HepG2 (cell line): ENCODE results near the gene RING1. TPM values are rescaled to one million over a fixed set of nuclear protein-coding genes. Genes with fewer than 3 reads are reported as not detected.

ENCODE experiments used
- FOXK1 ChIP-seq: sonication (generic); formaldehyde crosslinking; IDR thresholded peaks from 2 replicates; pipeline ENCODE4 v1.4.0; 2020; ENCODE audit warnings: low read depth, missing genetic modification reagents, borderline replicate concordance
- HOXD1 ChIP-seq: sonication (generic); formaldehyde crosslinking; IDR thresholded peaks from 2 replicates; pipeline ENCODE4 v1.5.0; 2020; ENCODE audit warnings: missing genetic modification reagents
- KAT7 ChIP-seq: IDR thresholded peaks from 2 replicates; pipeline ENCODE4 v1.6.1; 2018; ENCODE audit warnings: borderline replicate concordance, missing compliant biosample characterization
- KDM5A ChIP-seq: fragments of 200-600 bp; sonication (generic); IDR thresholded peaks from 2 replicates; pipeline ENCODE4 v1.7.0; 2018; ENCODE audit warnings: antibody characterized with exemption, mild to moderate bottlenecking, low read length, borderline replicate concordance
- MED13 ChIP-seq: sonication (generic); formaldehyde crosslinking; IDR thresholded peaks from 2 replicates; pipeline ENCODE4 v1.5.0; 2020; ENCODE audit warnings: missing genetic modification reagents
- NR2F6 ChIP-seq, 2 experiments: IDR thresholded peaks; 2 replicates each; pipeline ENCODE4 v1.6.1; 2016; ENCODE audit warnings: antibody characterized with exemption in 1 of 2, mild to moderate bottlenecking in 1 of 2
- TCF7L2 ChIP-seq: IDR thresholded peaks from 2 replicates; pipeline ENCODE4 v1.6.1; 2011; ENCODE audit warnings: mild to moderate bottlenecking, low read depth, low read length, moderate library complexity
- TOPORS ChIP-seq: sonication (generic); formaldehyde crosslinking; IDR thresholded peaks from 2 replicates; pipeline ENCODE4 v1.8.0; 2023; ENCODE audit warnings: mild to moderate bottlenecking, missing genetic modification reagents
- ZBTB14 ChIP-seq: sonication (generic); formaldehyde crosslinking; IDR thresholded peaks from 2 replicates; pipeline ENCODE4 v1.4.0; 2020; ENCODE audit warnings: missing genetic modification reagents
- ZFP36L2 ChIP-seq: sonication (generic); formaldehyde crosslinking; IDR thresholded peaks from 2 replicates; pipeline ENCODE4 v1.4.0; 2020; ENCODE audit warnings: missing genetic modification reagents
- ZFP90 ChIP-seq: sonication (generic); formaldehyde crosslinking; IDR thresholded peaks from 2 replicates; pipeline ENCODE4 v1.8.0; 2022; ENCODE audit warnings: missing genetic modification reagents, mild to moderate bottlenecking, inconsistent platforms, borderline replicate concordance
- ZNF180 ChIP-seq: sonication (generic); formaldehyde crosslinking; IDR thresholded peaks from 2 replicates; pipeline ENCODE4 v1.4.0; 2020; ENCODE audit warnings: low read depth, missing genetic modification reagents, borderline replicate concordance
- ZNF30 ChIP-seq: sonication (generic); formaldehyde crosslinking; IDR thresholded peaks from 2 replicates; pipeline ENCODE4 v1.5.0; 2020; ENCODE audit warnings: mild to moderate bottlenecking, missing genetic modification reagents
- ZNF704 ChIP-seq: sonication (generic); formaldehyde crosslinking; IDR thresholded peaks from 2 replicates; pipeline ENCODE4 v1.8.1; 2023; ENCODE audit warnings: mild to moderate bottlenecking, inconsistent platforms, moderate library complexity, missing genetic modification reagents, borderline replicate concordance
- ZNF747 ChIP-seq: sonication (generic); formaldehyde crosslinking; IDR thresholded peaks from 2 replicates; pipeline ENCODE4 v1.8.1; 2023; ENCODE audit warnings: missing genetic modification reagents, mild to moderate bottlenecking, borderline replicate concordance
- ZNF800 ChIP-seq: sonication (generic); formaldehyde crosslinking; IDR thresholded peaks from 2 replicates; pipeline ENCODE4 v1.4.0; 2020; ENCODE audit warnings: missing genetic modification reagents
- ZSCAN30 ChIP-seq: sonication (generic); formaldehyde crosslinking; IDR thresholded peaks from 2 replicates; pipeline ENCODE4 v1.5.0; 2020; ENCODE audit warnings: mild to moderate bottlenecking, missing genetic modification reagents
- polyA plus RNA-seq, 8 experiments: library from polyadenylated mRNA; depleted of rRNA in 3 of 8; stranded (reverse) in 7 of 8; unstranded in 1 of 8; fragments of >200 nt; fragmentation: Illumina TruSeq in 4 of 8; extraction: Trizol in 4 of 8; gene quantifications; 2 replicates each; pipeline versions ENCODE4 v1.2.1 to v1.2.3, GENCODE V29; 2011 to 2016; ENCODE audit warnings: low read depth in 4 of 8, missing spikeins in 1 of 8, mixed read lengths in 1 of 8; ENCODE audit not compliant: insufficient read depth in 1 of 8
- total RNA-seq, 5 experiments: library from RNA; depleted of rRNA; stranded (reverse); fragments of >200 nt; fragmentation: Illumina TruSeq; extraction: Trizol; gene quantifications; 2 replicates each; pipeline ENCODE4 v1.2.3, GENCODE V29; 2016; ENCODE audit warnings: low read depth in 1 of 5
- TF ChIP-seq, protein P1 (sequence below): sonication (generic); formaldehyde crosslinking; IDR thresholded peaks from 2 replicates; pipeline ENCODE4 v1.4.0; 2020; ENCODE audit warnings: missing genetic modification reagents, borderline replicate concordance

Gene RING1
- total and polyA plus RNA-seq, 2 of the 13 experiments (the other 11 are each of a cell fraction or from before 2014, with no cell fraction given): 23.9 to 33.6 TPM

DNA sequence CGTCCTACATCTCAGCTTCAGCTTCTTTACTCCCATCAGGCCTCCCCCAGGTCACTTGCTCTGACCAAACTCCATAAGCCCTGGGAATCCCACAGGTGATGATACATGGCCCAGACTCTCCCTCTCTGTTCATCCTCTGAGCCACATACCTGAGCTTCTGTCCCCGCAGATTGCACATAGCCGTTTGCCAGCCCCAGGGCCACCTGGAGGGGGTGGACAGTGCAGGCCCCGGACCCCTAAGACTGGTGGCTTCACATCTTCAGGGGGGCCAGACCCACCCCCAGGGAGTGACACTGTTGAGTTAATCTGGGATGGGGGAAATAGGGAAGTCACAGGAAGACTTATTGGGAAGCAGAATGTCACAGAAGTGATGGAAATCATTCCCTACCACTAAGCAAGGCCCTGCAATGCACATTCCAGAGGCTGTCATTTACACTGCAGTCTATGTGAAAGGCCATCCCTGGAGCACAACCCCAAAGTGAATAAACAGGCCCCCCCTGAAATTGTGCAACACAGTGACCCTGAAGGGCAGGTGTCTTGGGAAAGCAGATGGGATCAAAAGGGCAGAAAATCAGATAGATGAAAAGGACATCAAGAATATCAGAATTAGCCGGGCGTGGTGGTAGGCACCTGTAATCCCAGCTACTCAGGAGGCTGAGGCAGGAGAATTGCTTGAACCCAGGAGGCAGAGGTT is 10.0 kb upstream of the RING1 start (continued):
- TF ChIP-seq ZNF747 (CRISPR knock-in tag) (no peak; the same call in 1 of the 2 replicates), TOPORS (CRISPR knock-in tag) (no peak), TCF7L2 (no peak), ZNF180 (CRISPR knock-in tag) (no peak), KDM5A (no peak; the same call in 1 of the 2 replicates), ZFP36L2 (CRISPR knock-in tag) (no peak), ZNF30 (CRISPR knock-in tag) (no peak), NR2F6 (IDR thresholded peaks at IDR 0.05) (peak; percentile 99), NR2F6 (CRISPR knock-in tag; IDR thresholded peaks at IDR 0.05) (peak; percentile 100), KAT7 (CRISPR knock-in tag) (peak; percentile 34; the same call in 1 of the 2 replicates), FOXK1 (CRISPR knock-in tag) (peak; percentile 97), ZNF800 (CRISPR knock-in tag) (peak; percentile 59; the same call in 1 of the 2 replicates), ZFP90 (no peak; the same call in 1 of the 2 replicates), MED13 (no peak), ZSCAN30 (CRISPR knock-in tag) (no peak), HOXD1 (CRISPR knock-in tag) (peak; percentile 89), ZNF704 (no peak), ZBTB14 (CRISPR knock-in tag) (no peak)
- TF ChIP-seq, protein P1, sequence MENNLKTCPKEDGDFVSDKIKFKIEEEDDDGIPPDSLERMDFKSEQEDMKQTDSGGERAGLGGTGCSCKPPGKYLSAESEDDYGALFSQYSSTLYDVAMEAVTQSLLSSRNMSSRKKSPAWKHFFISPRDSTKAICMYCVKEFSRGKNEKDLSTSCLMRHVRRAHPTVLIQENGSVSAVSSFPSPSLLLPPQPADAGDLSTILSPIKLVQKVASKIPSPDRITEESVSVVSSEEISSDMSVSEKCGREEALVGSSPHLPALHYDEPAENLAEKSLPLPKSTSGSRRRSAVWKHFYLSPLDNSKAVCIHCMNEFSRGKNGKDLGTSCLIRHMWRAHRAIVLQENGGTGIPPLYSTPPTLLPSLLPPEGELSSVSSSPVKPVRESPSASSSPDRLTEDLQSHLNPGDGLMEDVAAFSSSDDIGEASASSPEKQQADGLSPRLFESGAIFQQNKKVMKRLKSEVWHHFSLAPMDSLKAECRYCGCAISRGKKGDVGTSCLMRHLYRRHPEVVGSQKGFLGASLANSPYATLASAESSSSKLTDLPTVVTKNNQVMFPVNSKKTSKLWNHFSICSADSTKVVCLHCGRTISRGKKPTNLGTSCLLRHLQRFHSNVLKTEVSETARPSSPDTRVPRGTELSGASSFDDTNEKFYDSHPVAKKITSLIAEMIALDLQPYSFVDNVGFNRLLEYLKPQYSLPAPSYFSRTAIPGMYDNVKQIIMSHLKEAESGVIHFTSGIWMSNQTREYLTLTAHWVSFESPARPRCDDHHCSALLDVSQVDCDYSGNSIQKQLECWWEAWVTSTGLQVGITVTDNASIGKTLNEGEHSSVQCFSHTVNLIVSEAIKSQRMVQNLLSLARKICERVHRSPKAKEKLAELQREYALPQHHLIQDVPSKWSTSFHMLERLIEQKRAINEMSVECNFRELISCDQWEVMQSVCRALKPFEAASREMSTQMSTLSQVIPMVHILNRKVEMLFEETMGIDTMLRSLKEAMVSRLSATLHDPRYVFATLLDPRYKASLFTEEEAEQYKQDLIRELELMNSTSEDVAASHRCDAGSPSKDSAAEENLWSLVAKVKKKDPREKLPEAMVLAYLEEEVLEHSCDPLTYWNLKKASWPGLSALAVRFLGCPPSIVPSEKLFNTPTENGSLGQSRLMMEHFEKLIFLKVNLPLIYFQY (CRISPR knock-in tag): peak; percentile 57; the same call in 1 of the 2 replicates
